ENCODE data around the gene CCM2L. TPM values are rescaled to one million over a fixed set of nuclear protein-coding genes. Genes with fewer than 3 reads are reported as not detected.
A peak's percentile ranks its signal among the peaks of the same experiment; 100 is the strongest.

The CCM2L gene
- not detected in 2 replicates for total RNA-seq
- long read RNA-seq = 0 reads

- Mint-ChIP-seq H3K27me3 (ENCODE audit: unreplicated experiment) (peaks cover 36% of the 10 kb centered on the region), H3K9me3 (ENCODE audit: unreplicated experiment) (no peaks in the 10 kb centered on the region), H3K36me3 (ENCODE audit: unreplicated experiment) (no peaks in the 10 kb centered on the region), H3K4me3 (ENCODE audit: unreplicated experiment) (no peak within 1 kb of the TSS), H3K27ac (ENCODE audit: unreplicated experiment) (no peak within 1 kb of the TSS), H3K4me1 (ENCODE audit: unreplicated experiment) (peaks cover 10% of the 10 kb centered on the region)
- DNase-seq (ENCODE audit: extremely low spot score, unreplicated experiment) = no peak
- TF ChIP-seq CTCF (IDR thresholded peaks at IDR 0.05) = no peak
These were observed at the start of gene CCM2L for GRCh38 chr20:32010101-32010500. CCM2L (plus strand) TSS chr20:32010438; CDS start chr20:32010455, 17 bp downstream.

- no peak overlapping the region for H3K27ac Mint-ChIP-seq (ENCODE audit: unreplicated experiment)
- H3K36me3 Mint-ChIP-seq (ENCODE audit: unreplicated experiment) = no peaks in the 10 kb centered on the region
- DNase-seq (ENCODE audit: extremely low spot score, unreplicated experiment) = no peak
- no peak for TF ChIP-seq CTCF (IDR thresholded peaks at IDR 0.05)
- H3K4me3 Mint-ChIP-seq (ENCODE audit: unreplicated experiment) = no peak overlapping the region
- no peaks in the 10 kb centered on the region for H3K9me3 Mint-ChIP-seq (ENCODE audit: unreplicated experiment)
- H3K27me3 Mint-ChIP-seq (ENCODE audit: unreplicated experiment) = peaks cover 74% of the 10 kb centered on the region
- H3K4me1 Mint-ChIP-seq (ENCODE audit: unreplicated experiment) = no peaks in the 10 kb centered on the region
These were observed 47.5 kb upstream of the CCM2L start for GRCh38 chr20:31962761-31963160.

GRCh38 chr20:31963889-31964288 is 46.3 kb upstream of the CCM2L start:
- no peak for TF ChIP-seq CTCF (IDR thresholded peaks at IDR 0.05)
- no peak for DNase-seq (ENCODE audit: extremely low spot score, unreplicated experiment)
- no peaks in the 10 kb centered on the region for H3K9me3 Mint-ChIP-seq (ENCODE audit: unreplicated experiment)
- H3K36me3 Mint-ChIP-seq (ENCODE audit: unreplicated experiment) = no peaks in the 10 kb centered on the region
- no peak overlapping the region for H3K27ac Mint-ChIP-seq (ENCODE audit: unreplicated experiment)
- H3K4me3 Mint-ChIP-seq (ENCODE audit: unreplicated experiment) = no peak overlapping the region
- peaks cover 2% of the 10 kb centered on the region for H3K4me1 Mint-ChIP-seq (ENCODE audit: unreplicated experiment)
- H3K27me3 Mint-ChIP-seq (ENCODE audit: unreplicated experiment) = peaks cover 72% of the 10 kb centered on the region

- DNase-seq (ENCODE audit: extremely low spot score, unreplicated experiment) = no peak
- no peaks in the 10 kb centered on the region for H3K36me3 Mint-ChIP-seq (ENCODE audit: unreplicated experiment)
- H3K27ac Mint-ChIP-seq (ENCODE audit: unreplicated experiment) = no peak overlapping the region
- no peaks in the 10 kb centered on the region for H3K9me3 Mint-ChIP-seq (ENCODE audit: unreplicated experiment)
- H3K4me3 Mint-ChIP-seq (ENCODE audit: unreplicated experiment) = peak overlapping the region; percentile 44
- H3K4me1 Mint-ChIP-seq (ENCODE audit: unreplicated experiment) = peaks cover 3% of the 10 kb centered on the region
- TF ChIP-seq CTCF (IDR thresholded peaks at IDR 0.05) = no peak
- peaks cover 56% of the 10 kb centered on the region for H3K27me3 Mint-ChIP-seq (ENCODE audit: unreplicated experiment)
These were observed 43.1 kb upstream of the CCM2L start for GRCh38 chr20:31966991-31967655.

- H3K27me3 Mint-ChIP-seq (ENCODE audit: unreplicated experiment) = peaks cover 50% of the 10 kb centered on the region
- H3K4me1 Mint-ChIP-seq (ENCODE audit: unreplicated experiment) = peaks cover 10% of the 10 kb centered on the region
- no peak for DNase-seq (ENCODE audit: extremely low spot score, unreplicated experiment)
- no peak for TF ChIP-seq CTCF (IDR thresholded peaks at IDR 0.05)
- H3K27ac Mint-ChIP-seq (ENCODE audit: unreplicated experiment) = no peak within 1 kb of the TSS
- H3K9me3 Mint-ChIP-seq (ENCODE audit: unreplicated experiment) = no peaks in the 10 kb centered on the region
- peak within 1 kb of the TSS; percentile 74 for H3K4me3 Mint-ChIP-seq (ENCODE audit: unreplicated experiment)
- no peaks in the 10 kb centered on the region for H3K36me3 Mint-ChIP-seq (ENCODE audit: unreplicated experiment)
These were observed 42.4 kb upstream of the CCM2L start, which contains the start of gene XKR7 for GRCh38 chr20:31967830-31968249. XKR7 (plus strand) TSS chr20:31968151; CDS start chr20:31968176, 25 bp downstream.
